IPS DF 19.7 (cell line): ENCODE measurements around the gene SLC45A1.

ENCODE experiments used
- DNase-seq: peaks from one replicate; pipeline ENCODE4 v3.0.0-alpha.2; 2013; ENCODE audit warnings: low read depth, low spot score

The SLC45A1 gene

GRCh38 chr1:8384577-8384976 is 66.7 kb downstream of the SLC45A1 start:
- no peak for DNase-seq

GRCh38 chr1:8386247-8386646 is 68.3 kb downstream of the SLC45A1 start:
- no peak for DNase-seq

- no peak for DNase-seq
Measured at GRCh38 chr1:8388732-8389562, 71.0 kb downstream of the SLC45A1 start.

GRCh38 chr1:8389958-8390535 is 72.1 kb downstream of the SLC45A1 start:
- no peak for DNase-seq

- no peak for DNase-seq
Measured at GRCh38 chr1:8390707-8391106, 72.8 kb downstream of the SLC45A1 start.

GRCh38 chr1:8392522-8392921 is 74.6 kb downstream of the SLC45A1 start:
- no peak for DNase-seq
